ENCODE measurements around the gene FGD2. TPM values are rescaled to one million over a fixed set of nuclear protein-coding genes. Genes with fewer than 3 reads are reported as not detected.

Gene FGD2
- total and polyA plus RNA-seq, 2 of the 4 experiments (the other 2 are of a cell fraction): 0.07 TPM; not detected in 1

DNA sequence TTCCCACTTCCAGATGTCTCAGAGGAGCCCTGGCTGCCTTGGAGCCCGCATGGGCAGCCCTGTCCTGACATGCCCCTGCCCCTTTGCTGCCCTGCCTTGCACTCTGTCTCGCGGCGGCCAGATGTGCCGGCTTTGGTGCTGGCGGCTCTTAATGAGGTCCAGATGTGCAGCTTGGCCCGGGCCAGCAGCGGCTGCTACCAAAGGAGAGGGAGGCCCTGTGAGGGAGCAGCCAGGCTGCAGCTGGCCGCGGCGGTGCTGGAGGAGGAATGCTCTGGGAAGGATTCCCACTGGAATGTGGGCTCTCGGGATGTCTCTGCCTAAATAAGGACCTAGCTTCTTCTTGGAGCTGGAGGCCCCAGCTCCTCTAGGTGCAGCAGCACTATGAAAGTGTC lies 72.4 kb downstream of the FGD2 start:
- H3K56ac ChIP-seq (ENCODE audit: extremely low read depth, insufficient read depth, low read length): no peak overlapping the region
- ChIA-PET POLR2A (ENCODE audit: unreplicated experiment) (interaction anchor here (0.5 kb wide), 1 partner anchor 92 kb away, joined by 4 read pairs; the partner anchor contains the start of gene PIM1), CTCF (interaction anchor here (2.9 kb wide), 1 partner anchor 94 kb away, joined by 10 read pairs; the partner anchor contains the start of gene PIM1)
- ATAC-seq (ENCODE audit: low read depth) (peak; percentile 98), DNase-seq (peak; percentile 95)
- H4K5ac ChIP-seq (ENCODE audit: low read depth, low read length): peak overlapping the region; percentile 70
- H4K91ac ChIP-seq (ENCODE audit: insufficient read depth, low read depth, low read length): peak overlapping the region; percentile 88
- no peaks in the 10 kb centered on the region for H3K36me3 ChIP-seq (ENCODE audit: control insufficient read depth, insufficient read depth, low read length)
- in situ Hi-C loops (cut with MboI; ENCODE audit: low sequenced_read_pairs) (no loop called here), intact Hi-C loops (cut with micrococcal nuclease) (loop anchor here (1.0 kb wide), 2 partner anchors 24 to 66 kb away; no protein-coding TSS in a partner anchor), dilution Hi-C loops (cut with HindIII; ENCODE audit: low sequenced_read_pairs, unreplicated experiment) (no loop called here)
- peak; percentile 27 for TF ChIP-seq RAD21 (IDR thresholded peaks at IDR 0.05; ENCODE audit: low read length)
- no peak for TF ChIP-seq SMC3 (IDR thresholded peaks at IDR 0.05; ENCODE audit: low read depth, low read length)
- TF ChIP-seq BHLHE40 (IDR thresholded peaks at IDR 0.05; ENCODE audit: low read depth, low read length): peak; percentile 36; the same call in 1 of the 2 replicates
- TF ChIP-seq, protein P1, sequence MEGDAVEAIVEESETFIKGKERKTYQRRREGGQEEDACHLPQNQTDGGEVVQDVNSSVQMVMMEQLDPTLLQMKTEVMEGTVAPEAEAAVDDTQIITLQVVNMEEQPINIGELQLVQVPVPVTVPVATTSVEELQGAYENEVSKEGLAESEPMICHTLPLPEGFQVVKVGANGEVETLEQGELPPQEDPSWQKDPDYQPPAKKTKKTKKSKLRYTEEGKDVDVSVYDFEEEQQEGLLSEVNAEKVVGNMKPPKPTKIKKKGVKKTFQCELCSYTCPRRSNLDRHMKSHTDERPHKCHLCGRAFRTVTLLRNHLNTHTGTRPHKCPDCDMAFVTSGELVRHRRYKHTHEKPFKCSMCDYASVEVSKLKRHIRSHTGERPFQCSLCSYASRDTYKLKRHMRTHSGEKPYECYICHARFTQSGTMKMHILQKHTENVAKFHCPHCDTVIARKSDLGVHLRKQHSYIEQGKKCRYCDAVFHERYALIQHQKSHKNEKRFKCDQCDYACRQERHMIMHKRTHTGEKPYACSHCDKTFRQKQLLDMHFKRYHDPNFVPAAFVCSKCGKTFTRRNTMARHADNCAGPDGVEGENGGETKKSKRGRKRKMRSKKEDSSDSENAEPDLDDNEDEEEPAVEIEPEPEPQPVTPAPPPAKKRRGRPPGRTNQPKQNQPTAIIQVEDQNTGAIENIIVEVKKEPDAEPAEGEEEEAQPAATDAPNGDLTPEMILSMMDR (conservative IDR thresholded peaks at IDR 0.05; ENCODE audit: low read depth, low read length): no peak
- TF ChIP-seq MXI1 (IDR thresholded peaks at IDR 0.05; ENCODE audit: borderline replicate concordance, low read depth, low read length): 0 out of 2 replicates have a peak, but pooled peaks have one; percentile 23
- no peak; the same call in 1 of the 2 replicates for TF ChIP-seq NFE2L2 (IDR thresholded peaks at IDR 0.05; ENCODE audit: low read depth, low read length)
- TF ChIP-seq RFX5 (IDR thresholded peaks at IDR 0.05; ENCODE audit: low read depth, low read length): no peak
- peak; percentile 54; the same call in 1 of the 2 replicates for TF ChIP-seq MAZ (IDR thresholded peaks at IDR 0.05; ENCODE audit: borderline replicate concordance, low read depth, low read length)
- TF ChIP-seq RCOR1 (IDR thresholded peaks at IDR 0.05; ENCODE audit: insufficient replicate concordance, low read length): peak; percentile 87
- peak overlapping the region; percentile 87 for H3K4ac ChIP-seq (ENCODE audit: low read depth, low read length)
- H4K8ac ChIP-seq (ENCODE audit: low read depth in 2 of 2, low read length in 2 of 2): peak overlapping the region; percentile 35 to 72; a peak in 3 of 4 replicates
- no peaks in the 10 kb centered on the region for H3K27me3 ChIP-seq (ENCODE audit: control insufficient read depth, insufficient read depth, low read length)
- peak overlapping the region; percentile 92 for H2BK120ac ChIP-seq (ENCODE audit: low read depth, low read length)
- H2AFZ ChIP-seq (replicated peaks; ENCODE audit: low read length, poor library complexity): peak overlapping the region; percentile 84
- peak overlapping the region; percentile 88 for H2BK20ac ChIP-seq (ENCODE audit: low read depth, low read length)
- no peak overlapping the region; the same call in 1 of the 2 replicates for H3K14ac ChIP-seq (replicated peaks; ENCODE audit: low read depth, low read length)
- H4K20me1 ChIP-seq (ENCODE audit: insufficient read depth, low read length): no peaks in the 10 kb centered on the region
- H3K9ac ChIP-seq (ENCODE audit: low read depth, low read length): peak overlapping the region; percentile 30; the same call in 1 of the 2 replicates
- peak overlapping the region; percentile 68 for H2AK9ac ChIP-seq (replicated peaks; ENCODE audit: low read depth, low read length, poor library complexity)
- no peaks in the 10 kb centered on the region for H3K79me1 ChIP-seq (ENCODE audit: low read depth in 1 of 2, low read length in 2 of 2)
- H3K23ac ChIP-seq (ENCODE audit: low read depth, low read length): no peak overlapping the region
- H2BK15ac ChIP-seq (ENCODE audit: low read depth, low read length): peak overlapping the region; percentile 81; the same call in 1 of the 3 replicates
- peak overlapping the region; percentile 89; the same call in 1 of the 2 replicates for H3K18ac ChIP-seq (ENCODE audit: low read depth, low read length)
- H3K4me2 ChIP-seq (ENCODE audit: low read depth, low read length): peak overlapping the region; percentile 41
- no peaks in the 10 kb centered on the region for H3K9me3 ChIP-seq (ENCODE audit: control insufficient read depth, insufficient read depth, low read length)
- H2AK5ac ChIP-seq (ENCODE audit: low read depth, low read length): peak overlapping the region; percentile 84; the same call in 1 of the 2 replicates
- H3K4me3 ChIP-seq (ENCODE audit: insufficient read depth, low read depth, low read length): no peak overlapping the region
- H3K9me1 ChIP-seq (ENCODE audit: insufficient read depth, low read length): peaks cover 7% of the 10 kb centered on the region
- H3K27ac ChIP-seq (ENCODE audit: insufficient read depth, low read length): peak overlapping the region; percentile 88
- BruUV-seq (replicated peaks): no TSS peak
- 0% methylated on average over 2 of the region's 12 CpGs; no CpG with 5 or more reads in 1 of the 2 experiments for WGBS, 2 experiments (ENCODE audit: extremely low coverage in 2 of 2, insufficient read length in 1 of 2)
- H3K4me1 ChIP-seq (ENCODE audit: control insufficient read depth, insufficient read depth, low read length): peaks cover 9% of the 10 kb centered on the region
- H2BK5ac ChIP-seq (ENCODE audit: low read depth, low read length, poor library complexity, severe bottlenecking): peak overlapping the region; percentile 45
